IMR-90 (cell line): ENCODE results near the gene PRM2.

Experiments used
- BHLHE40 ChIP-seq: fragments of 150-350 bp; IDR thresholded peaks from 2 replicates; pipeline ENCODE4 v1.6.1; 2016; ENCODE audit warnings: mild to moderate bottlenecking, low read depth, low read length
- CTCF ChIP-seq: conservative IDR thresholded peaks from 2 replicates; pipeline ENCODE4 v1.5.1; 2012; ENCODE audit warnings: mild to moderate bottlenecking, low read depth, low read length, improper control_type of control experiment
- MAZ ChIP-seq: IDR thresholded peaks from 2 replicates; pipeline ENCODE4 v1.6.1; 2012; ENCODE audit warnings: low read depth, mild to moderate bottlenecking, low read length, improper control_type of control experiment, moderate library complexity, borderline replicate concordance
- MXI1 ChIP-seq: IDR thresholded peaks from 2 replicates; pipeline ENCODE4 v1.6.1; 2012; ENCODE audit warnings: low read depth, mild to moderate bottlenecking, low read length, moderate library complexity, borderline replicate concordance
- POLR2A ChIP-seq: IDR thresholded peaks from 2 replicates; pipeline ENCODE4 v1.6.1; 2012; ENCODE audit warnings: mild to moderate bottlenecking, low read depth, low read length
- RFX5 ChIP-seq: IDR thresholded peaks from 2 replicates; pipeline ENCODE4 v1.8.0; 2012; ENCODE audit warnings: low read depth, mild to moderate bottlenecking, low read length, moderate library complexity

GRCh38 chr16:11295672-11296071, 19.4 kb upstream of the PRM2 start:
- TF ChIP-seq CTCF (no peak), POLR2A (no peak), BHLHE40 (no peak), MXI1 (no peak), RFX5 (no peak), MAZ (no peak)
